BJ (cell line): ENCODE results near the gene ARL4D. TPM values are rescaled to one million over a fixed set of nuclear protein-coding genes. Genes with fewer than 3 reads are reported as not detected.
"Not testable (repeated sequence)": the region's sequence is repeated elsewhere in the genome, so short reads cannot be mapped to it uniquely, and the experiment has no call there.

ENCODE experiments used
- CTCF ChIA-PET: fragments of 350-600 bp; formaldehyde crosslinking; extraction: SDS; loops from one replicate; lab custom pipeline; 2021; ENCODE audit warnings: antibody characterized with exemption, inconsistent platforms; lab: Yijun Ruan, JAX
- POLR2A ChIA-PET: fragments of 300-600 bp; sonication (Branson Sonifier 250); formaldehyde crosslinking; extraction: SDS; loops from one replicate; lab custom pipeline; 2021; ENCODE audit warnings: antibody characterized with exemption; lab: Charles Lee
- DNase-seq: peaks from one replicate; pipeline ENCODE4 v3.0.0-alpha.2; 2011; ENCODE audit warnings: low read depth
- H3K27me3 ChIP-seq: 2 replicates; pipeline ENCODE4 v1.6.0; 2011; ENCODE audit warnings: low read length; ENCODE audit not compliant: control insufficient read depth, insufficient read depth
- H3K36me3 ChIP-seq: 2 replicates; pipeline ENCODE4 v1.5.1; 2011; ENCODE audit warnings: low read length; ENCODE audit not compliant: control insufficient read depth, insufficient read depth
- H3K4me3 ChIP-seq: 2 replicates; pipeline ENCODE4 v1.5.1; 2011; ENCODE audit warnings: low read depth, mild to moderate bottlenecking, control low read depth, low read length
- CTCF ChIP-seq: IDR thresholded peaks from 2 replicates; pipeline ENCODE4 v1.5.1; 2011; ENCODE audit warnings: low read depth, mild to moderate bottlenecking, control low read depth, inconsistent platforms, low read length, moderate library complexity; ENCODE audit not compliant: insufficient read depth
- polyA plus RNA-seq: library from polyadenylated mRNA; depleted of rRNA; stranded (reverse); fragments of >200 nt; gene quantifications from 2 replicates; pipeline ENCODE4 v1.2.3, GENCODE V29; 2011

The ARL4D gene
- polyA plus RNA-seq, 1 experiment = 33.8 TPM

GRCh38 chr17:43418441-43419374 lies 19.9 kb downstream of the ARL4D start:
- TF ChIP-seq CTCF = no peak; the same call in 1 of the 2 replicates
- ChIA-PET POLR2A (interaction anchor here (0.7 to 1.8 kb wide), 5 partner anchors 9 to 1730 kb away, joined by 3 to 7 read pairs (median 3); partner anchors contain the start of genes ARL4D and HEXIM1), CTCF (interaction anchor here (1.0 to 7.0 kb wide), 6 partner anchors 10 to 64 kb away, joined by 3 to 39 read pairs (median 5); partner anchors contain the start of genes ARL4D and DHX8)
- DNase-seq = peak; percentile 76
- Histone ChIP-seq H3K36me3 (no peaks in the 10 kb centered on the region), H3K4me3 (no peak overlapping the region), H3K27me3 (no peaks in the 10 kb centered on the region)

GRCh38 chr17:43419375-43419882 lies 20.6 kb downstream of the ARL4D start:
- ChIA-PET CTCF (interaction anchor here (1.0 to 7.0 kb wide), 6 partner anchors 9 to 64 kb away, joined by 3 to 39 read pairs (median 5); partner anchors contain the start of genes ARL4D and DHX8), POLR2A (interaction anchor here (0.7 to 1.8 kb wide), 4 partner anchors 10 to 51 kb away, joined by 3 to 7 read pairs (median 3); partner anchors contain the start of gene ARL4D)

GRCh38 chr17:43423777-43424455 lies 25.1 kb downstream of the ARL4D start:
- DNase-seq = no peak
- H3K36me3 ChIP-seq = no peaks in the 10 kb centered on the region
- ChIA-PET CTCF (interaction anchor here (1.4 to 1.5 kb wide), 2 partner anchors 8 to 60 kb away, joined by 3 to 5 read pairs; partner anchors contain the start of gene DHX8), POLR2A (no interaction called here)
- no peak overlapping the region for H3K4me3 ChIP-seq
- peaks cover 3% of the 10 kb centered on the region; the same call in 1 of the 2 replicates for H3K27me3 ChIP-seq
- no peak for TF ChIP-seq CTCF

More at GRCh38 chr17:43419375-43419882, 20.6 kb downstream of the ARL4D start:
- H3K27me3 ChIP-seq, H3K4me3 ChIP-seq, H3K36me3 ChIP-seq, DNase-seq: not testable (repeated sequence)

- Histone ChIP-seq H3K36me3 (no peaks in the 10 kb centered on the region), H3K4me3 (no peak overlapping the region), H3K27me3 (peaks cover 3% of the 10 kb centered on the region; the same call in 1 of the 2 replicates)
- ChIA-PET CTCF (interaction anchor here (0.6 to 2.4 kb wide), 3 partner anchors 15 to 33 kb away, joined by 3 to 10 read pairs (median 5); partner anchors contain the start of gene ARL4D), POLR2A (no interaction called here)
- no peak for DNase-seq
- TF ChIP-seq CTCF = no peak
Measured at GRCh38 chr17:43427362-43428043, 28.7 kb downstream of the ARL4D start.

- Histone ChIP-seq H3K27me3 (peaks cover 3% of the 10 kb centered on the region; the same call in 1 of the 2 replicates), H3K4me3 (no peak overlapping the region), H3K36me3 (no peaks in the 10 kb centered on the region)
- TF ChIP-seq CTCF = peak; percentile 30; the same call in 1 of the 2 replicates
- POLR2A ChIA-PET = no interaction called here
- no peak for DNase-seq
- CTCF ChIA-PET = interaction anchor here (0.7 to 2.4 kb wide), 8 partner anchors 9 to 56 kb away, joined by 3 to 10 read pairs (median 4); partner anchors contain the start of genes ARL4D and DHX8
Measured at GRCh38 chr17:43428524-43428923, 29.7 kb downstream of the ARL4D start.
